ENCODE data around the gene BBLN. TPM values are rescaled to one million over a fixed set of nuclear protein-coding genes. Genes with fewer than 3 reads are reported as not detected.
"Not testable (repeated sequence)": the region's sequence is repeated elsewhere in the genome, so short reads cannot be mapped to it uniquely, and the experiment has no call there.

BBLN gene
- total RNA-seq, 1 experiment from 2014 or later, result 74.9 TPM

GRCh38 chr9:128131346-128131745 is 28.7 kb upstream of the BBLN start:
- not testable (repeated sequence) for H3K18ac ChIP-seq (ENCODE audit: insufficient read length, low read depth, low read length); H4K5ac ChIP-seq (ENCODE audit: insufficient read length, low read depth, low read length); H2BK5ac ChIP-seq (ENCODE audit: insufficient read length, low read length); H3K9ac ChIP-seq (ENCODE audit: extremely low read depth, insufficient read length, low read length); H2BK15ac ChIP-seq (ENCODE audit: low read depth, low read length); H3K4me3 Mint-ChIP-seq; H4K91ac ChIP-seq (ENCODE audit: insufficient read length, low read depth, low read length); H2BK12ac ChIP-seq (ENCODE audit: insufficient read length, low read depth, low read length); H3K79me2 ChIP-seq (ENCODE audit: insufficient read depth, low read length); H3K79me1 ChIP-seq (ENCODE audit: insufficient read depth, low read depth, low read length, poor library complexity, severe bottlenecking); H3K27me3 ChIP-seq (ENCODE audit: insufficient read depth, low read length); H3K23ac ChIP-seq (ENCODE audit: insufficient read length, low read depth, low read length); H3K14ac ChIP-seq (ENCODE audit: insufficient read depth, low read length); H3K4me1 ChIP-seq (ENCODE audit: insufficient read depth, low read length); H2AFZ ChIP-seq (ENCODE audit: low read length); H3K4me1 Mint-ChIP-seq; H2AK5ac ChIP-seq (ENCODE audit: insufficient read length, low read length); H4K20me1 ChIP-seq (ENCODE audit: control insufficient read depth, insufficient read depth, insufficient read length); H3K9me3 ChIP-seq (ENCODE audit: control insufficient read depth, low read depth, low read length); H3K4ac ChIP-seq (ENCODE audit: low read depth, low read length); H3T11ph ChIP-seq (ENCODE audit: low read length); H3K36me3 Mint-ChIP-seq (ENCODE audit: insufficient read depth in 1 of 3, low read depth in 3 of 3); DNase-seq; H2BK20ac ChIP-seq (ENCODE audit: low read depth, low read length, poor library complexity, severe bottlenecking); H3K56ac ChIP-seq (ENCODE audit: insufficient read length, low read depth, low read length); H2BK120ac ChIP-seq (ENCODE audit: low read depth, low read length, poor library complexity, severe bottlenecking); H3K4me2 ChIP-seq (ENCODE audit: insufficient read depth, insufficient read length, low read length); H3K27ac ChIP-seq (ENCODE audit: insufficient read length, low read depth, low read length); H4K8ac ChIP-seq (replicated peaks; ENCODE audit: insufficient read length, low read depth, low read length); H3K27ac Mint-ChIP-seq
- Mint-ChIP-seq H3K9me3 (peaks cover 9 to 12% of the 10 kb centered on the region in 2 experiments), H3K27me3 (ENCODE audit: low read depth) (peaks cover 62% of the 10 kb centered on the region)
- no CpG with 5 or more reads among the region's 8 CpGs for WGBS (ENCODE audit: extremely low coverage, insufficient read length, low lambda C conversion rate)
- peaks cover 12% of the 10 kb centered on the region for H3K23me2 ChIP-seq (ENCODE audit: insufficient read length, low read depth, low read length, poor library complexity, severe bottlenecking)

GRCh38 chr9:128132139-128132538 is 27.9 kb upstream of the BBLN start:
- H3K4me3 Mint-ChIP-seq; H2BK120ac ChIP-seq (ENCODE audit: low read depth, low read length, poor library complexity, severe bottlenecking); H3K9ac ChIP-seq (ENCODE audit: extremely low read depth, insufficient read length, low read length); H3K27me3 ChIP-seq (ENCODE audit: insufficient read depth, low read length); H3K14ac ChIP-seq (ENCODE audit: insufficient read depth, low read length); H4K91ac ChIP-seq (ENCODE audit: insufficient read length, low read depth, low read length); H3K4ac ChIP-seq (ENCODE audit: low read depth, low read length); H2AFZ ChIP-seq (ENCODE audit: low read length); H4K20me1 ChIP-seq (ENCODE audit: control insufficient read depth, insufficient read depth, insufficient read length); H3K27ac Mint-ChIP-seq; H2BK15ac ChIP-seq (ENCODE audit: low read depth, low read length); H3K9me3 ChIP-seq (ENCODE audit: control insufficient read depth, low read depth, low read length); H3K4me1 ChIP-seq (ENCODE audit: insufficient read depth, low read length); H2BK12ac ChIP-seq (ENCODE audit: insufficient read length, low read depth, low read length); H3K23ac ChIP-seq (ENCODE audit: insufficient read length, low read depth, low read length); H3K36me3 Mint-ChIP-seq (ENCODE audit: insufficient read depth in 1 of 3, low read depth in 3 of 3); H3K27ac ChIP-seq (ENCODE audit: insufficient read length, low read depth, low read length); H2BK5ac ChIP-seq (ENCODE audit: insufficient read length, low read length); H3K56ac ChIP-seq (ENCODE audit: insufficient read length, low read depth, low read length); H4K5ac ChIP-seq (ENCODE audit: insufficient read length, low read depth, low read length); H2BK20ac ChIP-seq (ENCODE audit: low read depth, low read length, poor library complexity, severe bottlenecking); H3K4me1 Mint-ChIP-seq; H4K8ac ChIP-seq (replicated peaks; ENCODE audit: insufficient read length, low read depth, low read length); H2AK5ac ChIP-seq (ENCODE audit: insufficient read length, low read length); H3K23me2 ChIP-seq (ENCODE audit: insufficient read length, low read depth, low read length, poor library complexity, severe bottlenecking); DNase-seq; H3K18ac ChIP-seq (ENCODE audit: insufficient read length, low read depth, low read length); H3K79me1 ChIP-seq (ENCODE audit: insufficient read depth, low read depth, low read length, poor library complexity, severe bottlenecking); H3K79me2 ChIP-seq (ENCODE audit: insufficient read depth, low read length); H3K4me2 ChIP-seq (ENCODE audit: insufficient read depth, insufficient read length, low read length); H3T11ph ChIP-seq (ENCODE audit: low read length): not testable (repeated sequence)
- WGBS (ENCODE audit: extremely low coverage, insufficient read length, low lambda C conversion rate), result no CpG with 5 or more reads among the region's 8 CpGs
- Mint-ChIP-seq H3K27me3 (ENCODE audit: low read depth) (peaks cover 63% of the 10 kb centered on the region), H3K9me3 (peaks cover 9 to 12% of the 10 kb centered on the region in 2 experiments)
